ENCODE results near the gene TCAF1. TPM values are rescaled to one million over a fixed set of nuclear protein-coding genes. Genes with fewer than 3 reads are reported as not detected.
"Not testable (repeated sequence)": the region's sequence is repeated elsewhere in the genome, so short reads cannot be mapped to it uniquely, and the experiment has no call there.

TCAF1 gene
- total and polyA plus RNA-seq, 9 donors = 34.5 to 92.7 (median 63.2) TPM

DNA sequence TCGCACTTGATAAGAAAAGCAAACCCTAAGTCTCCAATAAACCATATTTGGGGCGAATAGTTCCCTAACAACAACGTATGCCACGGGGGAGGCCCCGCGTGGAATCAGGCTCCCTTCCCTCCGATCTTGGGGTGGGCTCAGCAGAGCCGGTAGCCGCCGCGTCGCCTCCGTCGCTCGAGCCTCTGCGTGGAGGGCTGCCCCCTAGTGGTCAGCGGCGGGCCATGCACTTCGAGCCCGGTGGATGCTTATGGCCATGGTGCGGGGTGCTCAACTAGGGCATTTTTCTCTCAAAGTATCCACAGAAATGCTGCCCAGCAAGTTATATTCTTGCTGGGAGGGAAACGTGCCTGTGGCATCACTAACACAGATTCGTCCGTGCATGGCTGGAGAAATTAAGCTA is 64.8 kb downstream of the TCAF1 start:
- peak; percentile 84 to 96 (median 92) for DNase-seq
- TF ChIP-seq, protein P1, sequence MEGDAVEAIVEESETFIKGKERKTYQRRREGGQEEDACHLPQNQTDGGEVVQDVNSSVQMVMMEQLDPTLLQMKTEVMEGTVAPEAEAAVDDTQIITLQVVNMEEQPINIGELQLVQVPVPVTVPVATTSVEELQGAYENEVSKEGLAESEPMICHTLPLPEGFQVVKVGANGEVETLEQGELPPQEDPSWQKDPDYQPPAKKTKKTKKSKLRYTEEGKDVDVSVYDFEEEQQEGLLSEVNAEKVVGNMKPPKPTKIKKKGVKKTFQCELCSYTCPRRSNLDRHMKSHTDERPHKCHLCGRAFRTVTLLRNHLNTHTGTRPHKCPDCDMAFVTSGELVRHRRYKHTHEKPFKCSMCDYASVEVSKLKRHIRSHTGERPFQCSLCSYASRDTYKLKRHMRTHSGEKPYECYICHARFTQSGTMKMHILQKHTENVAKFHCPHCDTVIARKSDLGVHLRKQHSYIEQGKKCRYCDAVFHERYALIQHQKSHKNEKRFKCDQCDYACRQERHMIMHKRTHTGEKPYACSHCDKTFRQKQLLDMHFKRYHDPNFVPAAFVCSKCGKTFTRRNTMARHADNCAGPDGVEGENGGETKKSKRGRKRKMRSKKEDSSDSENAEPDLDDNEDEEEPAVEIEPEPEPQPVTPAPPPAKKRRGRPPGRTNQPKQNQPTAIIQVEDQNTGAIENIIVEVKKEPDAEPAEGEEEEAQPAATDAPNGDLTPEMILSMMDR (IDR thresholded peaks at IDR 0.05) = peak in 1 of 3 donors; percentile 59
- H3K27me3 ChIP-seq; H3K36me3 ChIP-seq; H3K4me1 ChIP-seq (ENCODE audit: insufficient read depth); intact Hi-C loops (cut with DNase I); H3K4me3 ChIP-seq; H3K9me3 ChIP-seq: not testable (repeated sequence)
- H3K27ac ChIP-seq = peak overlapping the region in 1 of 2 donors; percentile 46
- WGBS, 3 donors = 0 to 2% (median 1%) methylated on average over 3 to 14 of the region's 24 CpGs

DNA sequence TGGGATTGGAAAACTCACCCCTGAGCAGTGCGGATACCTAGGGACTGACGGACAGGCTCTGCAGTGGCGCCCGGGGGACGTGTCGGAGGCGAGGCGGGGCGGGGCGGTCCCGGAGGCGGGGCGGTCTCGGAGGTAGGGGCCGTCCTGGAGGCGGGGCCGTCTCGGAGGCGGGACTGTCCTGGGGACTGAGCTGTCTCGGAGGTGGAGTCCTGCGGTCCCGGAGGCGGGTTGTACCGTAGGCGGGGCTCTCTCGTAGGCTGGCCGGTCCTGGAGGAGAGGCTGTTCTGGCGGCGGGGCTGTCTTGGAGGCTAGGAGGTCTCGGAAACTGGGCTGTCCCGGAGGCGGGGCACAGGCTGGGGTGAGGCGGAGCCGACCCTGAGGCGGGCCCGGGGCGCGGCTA is 65.4 kb downstream of the TCAF1 start:
- WGBS, 3 donors = 1% methylated on average over 18 of the region's 38 CpGs; no CpG with 5 or more reads in 2 of the 3 donors
- intact Hi-C loops (cut with DNase I); H3K27ac ChIP-seq; H3K4me1 ChIP-seq (ENCODE audit: insufficient read depth); H3K27me3 ChIP-seq; H3K9me3 ChIP-seq; H3K36me3 ChIP-seq: not testable (repeated sequence)
- DNase-seq = peak; percentile 88 to 94 (median 93)
- H3K4me3 ChIP-seq = peak overlapping the region; percentile 43

DNA sequence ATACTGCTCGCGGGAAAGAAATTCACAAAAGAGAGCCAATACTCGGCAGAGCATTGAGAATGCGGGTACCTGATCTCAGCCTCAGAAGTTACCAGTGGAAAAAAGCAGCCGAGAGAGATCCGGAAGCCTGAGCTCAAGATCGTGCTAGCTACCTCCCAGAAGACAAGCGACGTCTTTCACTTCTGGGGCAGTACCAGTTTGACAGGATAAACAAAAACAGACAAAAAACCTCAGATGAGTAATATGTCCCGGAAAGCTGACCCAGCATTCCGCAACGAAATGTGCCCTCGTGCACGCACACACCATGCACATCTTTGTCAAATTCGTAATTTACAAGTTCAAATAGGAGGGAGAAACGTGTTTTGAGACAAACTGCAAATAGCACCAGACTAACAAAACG is 65.9 kb downstream of the TCAF1 start:
- H3K27me3 ChIP-seq; H3K9me3 ChIP-seq; intact Hi-C loops (cut with DNase I); H3K4me3 ChIP-seq; DNase-seq; H3K36me3 ChIP-seq; H3K4me1 ChIP-seq (ENCODE audit: insufficient read depth); H3K27ac ChIP-seq: not testable (repeated sequence)
- no CpG with 5 or more reads among the region's 17 CpGs for WGBS, 3 donors

DNA sequence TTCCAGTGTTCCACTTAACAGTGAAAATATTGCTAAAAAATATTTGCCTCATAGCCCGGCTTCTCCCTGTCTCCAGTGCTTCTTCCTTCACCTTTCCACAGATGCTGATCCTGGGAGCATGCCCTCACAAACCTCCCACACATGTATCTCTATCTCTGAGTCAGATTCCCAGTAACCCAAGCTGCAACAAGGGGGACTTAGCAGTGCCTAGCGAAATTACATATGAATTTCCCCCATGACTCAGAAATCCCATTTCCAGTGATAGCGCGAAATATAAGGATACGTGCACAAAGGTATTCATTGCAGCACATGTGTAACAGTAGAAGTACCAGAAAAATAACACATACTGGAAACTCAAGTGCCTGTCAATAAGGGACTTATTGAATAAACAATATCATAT is 75.4 kb downstream of the TCAF1 start:
- H3K4me1 ChIP-seq (ENCODE audit: insufficient read depth); H3K4me3 ChIP-seq; H3K27me3 ChIP-seq; H3K27ac ChIP-seq; intact Hi-C loops (cut with DNase I); H3K36me3 ChIP-seq; H3K9me3 ChIP-seq; DNase-seq: not testable (repeated sequence)
- no CpG with 5 or more reads among the region's 5 CpGs for WGBS, 3 donors

DNA sequence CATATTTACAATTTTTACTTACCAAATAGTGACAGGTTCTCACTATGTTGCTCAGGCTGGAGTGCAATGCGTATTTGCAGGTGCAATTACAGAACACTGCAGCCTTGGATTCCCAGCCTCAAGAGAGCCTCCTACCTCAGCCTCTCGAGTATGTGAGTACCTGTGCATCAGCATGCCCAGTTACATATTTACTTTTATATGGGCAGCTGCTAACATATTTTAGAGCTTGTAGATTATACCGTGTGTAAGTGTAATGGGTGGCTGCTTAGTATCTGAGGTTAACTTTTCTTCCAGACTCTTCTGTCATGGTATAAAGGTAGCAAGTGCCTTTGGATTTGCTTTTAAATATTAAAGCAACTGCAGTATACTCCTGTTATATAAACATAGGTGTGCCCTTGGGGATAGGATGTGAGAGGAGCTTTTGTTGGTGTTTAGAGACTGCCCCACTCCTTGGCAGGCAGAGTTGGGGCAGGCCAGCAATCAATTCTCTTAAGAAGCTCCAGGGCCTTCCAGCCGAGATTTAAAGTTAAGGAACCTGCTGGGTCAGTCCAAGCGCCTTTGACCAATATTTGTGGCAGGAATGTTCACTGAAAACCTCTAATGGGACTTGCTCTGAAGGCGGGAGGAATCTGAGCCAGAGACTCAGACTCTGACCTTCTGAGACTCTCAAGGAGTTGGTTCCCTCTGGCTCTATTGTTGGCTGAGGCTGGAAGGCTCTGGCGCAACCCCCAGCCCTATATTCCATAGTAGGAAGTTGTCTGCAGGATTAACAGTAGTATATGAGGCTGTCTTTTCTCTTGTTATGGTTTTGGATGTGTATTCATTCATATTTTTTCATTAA is 77.5 kb downstream of the TCAF1 start:
- WGBS, 3 donors = no CpG with 5 or more reads among the region's 7 CpGs
- intact Hi-C loops (cut with DNase I); DNase-seq; H3K36me3 ChIP-seq; H3K27ac ChIP-seq; H3K27me3 ChIP-seq; H3K9me3 ChIP-seq; H3K4me1 ChIP-seq (ENCODE audit: insufficient read depth); H3K4me3 ChIP-seq: not testable (repeated sequence)

- H3K27ac ChIP-seq; DNase-seq; H3K36me3 ChIP-seq; intact Hi-C loops (cut with DNase I); H3K9me3 ChIP-seq; H3K4me3 ChIP-seq; H3K27me3 ChIP-seq; H3K4me1 ChIP-seq (ENCODE audit: insufficient read depth): not testable (repeated sequence)
- WGBS, 3 donors = 42% methylated on average over 2 of the region's 3 CpGs; no CpG with 5 or more reads in 2 of the 3 donors
Observed at GRCh38 chr7:143823634-143824294, 78.2 kb downstream of the TCAF1 start.

GRCh38 chr7:143821392-143822277 is 80.3 kb downstream of the TCAF1 start:
- WGBS, 3 donors = no CpG with 5 or more reads among the region's 12 CpGs
- DNase-seq; H3K4me3 ChIP-seq; intact Hi-C loops (cut with DNase I); H3K27me3 ChIP-seq; H3K9me3 ChIP-seq; H3K4me1 ChIP-seq (ENCODE audit: insufficient read depth); H3K27ac ChIP-seq; H3K36me3 ChIP-seq: not testable (repeated sequence)

DNA sequence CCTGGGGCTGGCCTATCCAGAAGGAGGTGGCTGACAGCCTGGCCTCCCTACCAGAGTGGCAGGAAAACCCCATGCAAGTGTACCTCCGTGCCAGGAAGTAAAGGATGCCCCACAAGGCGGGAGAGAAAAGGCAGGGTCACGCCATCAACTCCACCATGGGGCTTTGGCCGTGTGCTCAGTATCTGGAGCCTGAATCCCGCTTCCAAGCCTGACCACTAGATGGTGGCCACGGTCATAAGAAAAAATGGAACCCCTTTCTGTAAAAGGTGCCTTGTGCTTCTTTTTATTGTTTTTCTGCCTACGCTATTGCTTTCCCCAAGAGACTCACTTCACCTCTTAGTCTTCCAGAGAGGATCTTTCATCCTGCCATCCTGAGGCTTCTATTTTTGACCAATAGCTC is 84.1 kb downstream of the TCAF1 start:
- no CpG with 5 or more reads among the region's 7 CpGs for WGBS, 3 donors
- intact Hi-C loops (cut with DNase I) = not testable (repeated sequence)

DNA sequence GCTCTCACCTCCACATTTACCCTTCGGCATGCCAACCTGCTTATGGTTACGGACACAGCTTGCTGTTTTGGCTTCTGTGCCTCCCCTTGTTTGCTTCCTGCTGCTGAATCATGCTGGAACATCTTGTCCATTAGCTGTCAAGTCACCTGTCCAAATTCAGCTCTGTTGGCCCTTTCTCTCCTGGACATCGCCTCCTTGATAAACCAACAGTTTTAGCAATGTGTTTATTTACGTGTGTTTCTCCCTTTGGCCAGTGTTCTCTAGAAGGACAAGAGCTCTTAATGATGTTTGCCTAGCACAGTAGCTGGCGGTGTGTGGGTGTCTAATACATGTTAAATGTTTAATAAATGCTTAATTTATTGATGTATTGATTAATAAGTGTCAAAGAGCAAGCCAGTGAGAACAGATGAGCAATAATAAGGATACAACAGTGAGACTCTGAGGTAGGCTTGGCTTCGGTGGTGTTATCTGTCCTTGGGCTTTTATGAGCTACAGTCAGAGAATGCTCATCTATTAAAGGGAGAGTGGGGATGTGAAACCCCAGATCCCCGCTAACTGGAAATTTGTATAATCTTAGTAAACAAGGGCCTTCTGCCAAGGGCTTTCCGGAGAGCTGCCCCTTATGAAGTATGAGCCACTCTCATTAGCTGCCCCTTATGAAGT is 85.4 kb downstream of the TCAF1 start:
- DNase-seq; H3K27ac ChIP-seq; H3K9me3 ChIP-seq; H3K4me1 ChIP-seq (ENCODE audit: insufficient read depth); H3K4me3 ChIP-seq; H3K36me3 ChIP-seq; H3K27me3 ChIP-seq; intact Hi-C loops (cut with DNase I): not testable (repeated sequence)
- WGBS, 3 donors = 78 to 80% methylated on average over 1 to 2 of the region's 8 CpGs; no CpG with 5 or more reads in 1 of the 3 donors

More for the DNA sequence above, 84.1 kb downstream of the TCAF1 start:
- H3K4me1 ChIP-seq (ENCODE audit: insufficient read depth); H3K27ac ChIP-seq; H3K36me3 ChIP-seq; H3K9me3 ChIP-seq; H3K27me3 ChIP-seq; DNase-seq; H3K4me3 ChIP-seq: not testable (repeated sequence)

DNA sequence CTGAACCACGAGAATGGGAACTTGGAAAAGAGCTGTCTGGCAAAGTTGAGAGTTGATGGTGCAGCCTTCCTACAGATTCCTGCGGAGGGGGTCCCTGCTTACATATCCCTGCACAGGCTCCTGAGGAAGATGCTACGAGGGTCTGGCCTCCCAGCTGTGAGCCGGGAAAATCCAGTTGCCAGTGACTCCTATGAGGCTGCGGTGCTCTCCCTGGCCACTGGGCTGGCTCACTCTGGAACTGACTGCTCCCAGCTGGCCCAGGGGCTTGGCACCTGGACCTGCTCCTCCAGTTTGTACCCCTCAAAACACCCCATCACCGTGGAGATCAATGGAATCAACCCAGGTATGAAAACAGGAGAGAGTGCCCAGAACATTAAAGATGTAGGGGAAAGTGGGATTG is 91.3 kb downstream of the TCAF1 start:
- H3K4me3 ChIP-seq; H3K36me3 ChIP-seq; intact Hi-C loops (cut with DNase I); H3K4me1 ChIP-seq (ENCODE audit: insufficient read depth); H3K9me3 ChIP-seq; DNase-seq; H3K27ac ChIP-seq; H3K27me3 ChIP-seq: not testable (repeated sequence)
- WGBS, 3 donors = no CpG with 5 or more reads among the region's 6 CpGs

All from ovary (tissue), 9 donors.